HG02973 (cell line): ENCODE results near the gene JPT1.
"Not testable (repeated sequence)": the region's sequence is repeated elsewhere in the genome, so short reads cannot be mapped to it uniquely, and the experiment has no call there.

Experiments
- ATAC-seq: cut with Tn5 transposase; IDR thresholded peaks from one replicate; pipeline ENCODE4 v1.9.1; 2021; ENCODE audit warnings: moderate library complexity; ENCODE audit not compliant: unreplicated experiment

The JPT1 gene

GRCh38 chr17:75131278-75132017 lies 22.9 kb downstream of the JPT1 start, which contains the start of gene NT5C:
Gene NT5C (minus strand): TSS chr17:75131742. CDS start chr17:75131707, 35 bp downstream.
- peak; percentile 80 for ATAC-seq

GRCh38 chr17:75130632-75131277 lies 23.6 kb downstream of the JPT1 start:
- no peak for ATAC-seq

- no peak for ATAC-seq
Measured at GRCh38 chr17:75130059-75130631, 24.2 kb downstream of the JPT1 start.

GRCh38 chr17:75129576-75129975 lies 24.7 kb downstream of the JPT1 start:
- ATAC-seq: no peak

GRCh38 chr17:75128694-75129505 lies 25.4 kb downstream of the JPT1 start:
- ATAC-seq: no peak

- ATAC-seq: not testable (repeated sequence)
Measured at GRCh38 chr17:75127936-75128335, 26.4 kb downstream of the JPT1 start.

GRCh38 chr17:75126954-75127353 lies 27.4 kb downstream of the JPT1 start:
- ATAC-seq: no peak

GRCh38 chr17:75125984-75126383 lies 28.3 kb downstream of the JPT1 start:
- no peak for ATAC-seq

GRCh38 chr17:75124819-75125162 lies 29.5 kb downstream of the JPT1 start:
- ATAC-seq: no peak

GRCh38 chr17:75124041-75124818 lies 30.1 kb downstream of the JPT1 start:
- no peak for ATAC-seq

GRCh38 chr17:75118307-75118706 lies 36.0 kb downstream of the JPT1 start:
- no peak for ATAC-seq

GRCh38 chr17:75116737-75117136 lies 37.6 kb downstream of the JPT1 start:
- ATAC-seq: no peak

- ATAC-seq: no peak
Measured at GRCh38 chr17:75115555-75115954, 38.8 kb downstream of the JPT1 start.

- no peak for ATAC-seq
Measured at GRCh38 chr17:75114552-75115314, 39.6 kb downstream of the JPT1 start.

GRCh38 chr17:75113798-75114551 lies 40.3 kb downstream of the JPT1 start:
- ATAC-seq: no peak

GRCh38 chr17:75111777-75112335 lies 42.5 kb downstream of the JPT1 start:
- no peak for ATAC-seq

GRCh38 chr17:75110234-75110937 lies 43.9 kb downstream of the JPT1 start:
- ATAC-seq: no peak
